SK-N-SH (cell line): Measurements from ENCODE around the gene ACSBG1. TPM values are rescaled to one million over a fixed set of nuclear protein-coding genes. Genes with fewer than 3 reads are reported as not detected.

Source experiments
- CTCF ChIA-PET: fragments of 300-600, 350-600 bp; formaldehyde crosslinking; extraction: SDS; loops from one replicate; lab custom pipeline; 2021; lab: Yijun Ruan, JAX
- POLR2A ChIA-PET: fragments of 350-600 bp; sonication (Branson Sonifier 250); formaldehyde crosslinking; extraction: SDS; loops from one replicate; lab custom pipeline; 2020; ENCODE audit warnings: antibody characterized with exemption, inconsistent platforms; lab: Yijun Ruan, JAX
- DNase-seq: peaks from one replicate; pipeline ENCODE4 v3.0.0; 2012
- H2AFZ ChIP-seq: fragments of 200-600 bp; sonication (generic); 2 replicates; pipeline ENCODE4 v1.8.1; 2016; ENCODE audit warnings: antibody characterized with exemption, mild to moderate bottlenecking, low read depth
- H3F3A ChIP-seq: fragments of 200-600 bp; sonication (generic); replicated peaks from 2 replicates; pipeline ENCODE3; 2016; ENCODE audit warnings: antibody characterized with exemption, mild to moderate bottlenecking; ENCODE audit not compliant: insufficient read depth
- H3K27ac ChIP-seq, 2 experiments: fragments of 200-500 bp in 1 of 2; fragments of 200-600 bp in 1 of 2; sonication (Bioruptor generic) in 1 of 2; sonication (generic), shearing (Covaris generic) in 1 of 2; 2 replicates each; pipeline versions ENCODE4 v1.5.1 to v1.6.1; 2014 to 2016; ENCODE audit warnings: low read depth in 2 of 2, inconsistent platforms in 1 of 2, low read length in 1 of 2, mild to moderate bottlenecking in 1 of 2, mixed read lengths in 1 of 2
- H3K27me3 ChIP-seq: fragments of 200-600 bp; sonication (generic), shearing (Covaris generic); 2 replicates; pipeline ENCODE4 v1.6.1; 2016; ENCODE audit warnings: mixed run types; ENCODE audit not compliant: insufficient read depth
- H3K36me3 ChIP-seq, 2 experiments: fragments of 200-500 bp in 1 of 2; fragments of 200-600 bp in 1 of 2; sonication (Bioruptor generic) in 1 of 2; sonication (generic) in 1 of 2; replicated peaks in 1 of 2; 2 replicates each; pipeline versions ENCODE3 to v1.5.1; 2014 to 2016; ENCODE audit warnings: low read length in 1 of 2, mild to moderate bottlenecking in 1 of 2; ENCODE audit not compliant: insufficient read depth in 2 of 2, control insufficient read depth in 1 of 2
- H3K4me1 ChIP-seq, 2 experiments: fragments of 200-500 bp in 1 of 2; fragments of 200-600 bp in 1 of 2; sonication (Bioruptor generic) in 1 of 2; sonication (generic), shearing (Covaris generic) in 1 of 2; 2 replicates each; pipeline versions ENCODE4 v1.5.1 to v1.6.1; 2014 to 2016; ENCODE audit warnings: low read depth in 1 of 2, low read length in 1 of 2, mixed run types in 1 of 2; ENCODE audit not compliant: insufficient read depth in 2 of 2, control insufficient read depth in 1 of 2
- H3K4me2 ChIP-seq: fragments of 200-600 bp; sonication (generic), shearing (Covaris generic); 2 replicates; pipeline ENCODE4 v1.6.1; 2017; ENCODE audit warnings: mixed run types
- H3K4me3 ChIP-seq, 2 experiments: fragments of 200-500 bp in 1 of 2; fragments of 200-600 bp in 1 of 2; sonication (Bioruptor generic) in 1 of 2; sonication (generic), shearing (Covaris generic) in 1 of 2; 2 replicates each; pipeline versions ENCODE4 v1.5.1 to v1.8.1; 2014 to 2016; ENCODE audit warnings: low read depth in 2 of 2, inconsistent platforms in 1 of 2, low read length in 1 of 2, mild to moderate bottlenecking in 1 of 2, mixed read lengths in 1 of 2, moderate library complexity in 1 of 2
- H3K79me2 ChIP-seq: fragments of 200-600 bp; sonication (generic); 2 replicates; pipeline ENCODE4 v1.8.1; 2017; ENCODE audit warnings: mild to moderate bottlenecking; ENCODE audit not compliant: insufficient read depth
- H3K9ac ChIP-seq: fragments of 200-600 bp; sonication (generic); 2 replicates; pipeline ENCODE4 v1.6.1; 2017; ENCODE audit warnings: mixed run types
- H3K9me2 ChIP-seq: fragments of 200-600 bp; sonication (generic); 2 replicates; pipeline ENCODE4 v1.6.1; 2017; ENCODE audit warnings: mixed run types
- H3K9me3 ChIP-seq: fragments of 200-600 bp; sonication (generic); 2 replicates; pipeline ENCODE4 v1.6.1; 2017; ENCODE audit warnings: mixed run types, mild to moderate bottlenecking, moderate library complexity
- H4K20me1 ChIP-seq: fragments of 200-600 bp; sonication (generic); 2 replicates; pipeline ENCODE4 v1.6.1; 2017; ENCODE audit warnings: mild to moderate bottlenecking, mixed run types; ENCODE audit not compliant: insufficient read depth
- CTCF ChIP-seq: fragments of 200-600 bp; sonication (generic); IDR thresholded peaks from 2 replicates; pipeline ENCODE4 v1.6.1; 2017; ENCODE audit warnings: antibody characterized with exemption, mild to moderate bottlenecking, moderate library complexity
- FOXJ3 ChIP-seq: sonication (generic); formaldehyde crosslinking; IDR thresholded peaks from 2 replicates; pipeline ENCODE4 v1.5.1; 2020; ENCODE audit warnings: mild to moderate bottlenecking, missing genetic modification reagents
- GATA2 ChIP-seq: sonication (generic); formaldehyde crosslinking; IDR thresholded peaks from 2 replicates; pipeline ENCODE4 v1.5.0; 2020; ENCODE audit warnings: mild to moderate bottlenecking, missing genetic modification reagents
- IRF3 ChIP-seq: fragments of 150-350 bp; IDR thresholded peaks from 2 replicates; pipeline ENCODE4 v1.6.1; 2016; ENCODE audit warnings: mild to moderate bottlenecking, low read depth, low read length
- MEF2A ChIP-seq: IDR thresholded peaks from 2 replicates; pipeline ENCODE4 v1.4.0; 2012; ENCODE audit warnings: low read depth, borderline replicate concordance
- NFIC ChIP-seq: IDR thresholded peaks from 2 replicates; pipeline ENCODE4 v1.4.0; 2012; ENCODE audit warnings: borderline replicate concordance
- NRF1 ChIP-seq: IDR thresholded peaks from 2 replicates; pipeline ENCODE4 v1.6.1; 2012; ENCODE audit warnings: low read depth, mild to moderate bottlenecking, low read length
- PBX3 ChIP-seq: IDR thresholded peaks from 2 replicates; pipeline ENCODE4; 2012
- POLR2AphosphoS5 ChIP-seq: IDR thresholded peaks from 2 replicates; pipeline ENCODE4 v1.6.1; 2012; ENCODE audit warnings: low read depth, low read length
- RAD21 ChIP-seq: IDR thresholded peaks from 2 replicates; pipeline ENCODE4 v1.6.1; 2012; ENCODE audit warnings: mild to moderate bottlenecking, low read length
- RCOR1 ChIP-seq: fragments of 150-350 bp; IDR thresholded peaks from 2 replicates; pipeline ENCODE4 v1.6.1; 2017; ENCODE audit warnings: antibody characterized with exemption, low read length
- TAF1 ChIP-seq: IDR thresholded peaks from 2 replicates; pipeline ENCODE4 v1.6.1; 2012; ENCODE audit warnings: low read depth, mild to moderate bottlenecking, low read length, moderate library complexity, borderline replicate concordance
- USF1 ChIP-seq: IDR thresholded peaks from 2 replicates; pipeline ENCODE4 v1.4.0; 2012; ENCODE audit warnings: low read depth, borderline replicate concordance
- USF2 ChIP-seq: fragments of 150-350 bp; IDR thresholded peaks from 2 replicates; pipeline ENCODE4 v1.6.1; 2017; ENCODE audit warnings: antibody characterized with exemption, low read length, low read depth, borderline replicate concordance
- WGBS: methylation state at CpG from one replicate; pipeline ENCODE4 v1.1.6; 2017; ENCODE audit warnings: low lambda C conversion rate; 5-methylcytosine and 5-hydroxymethylcytosine counted together
- polyA plus RNA-seq, 3 experiments: library from polyadenylated mRNA; depleted of rRNA; stranded (reverse); fragments of >200 nt; gene quantifications; 2 replicates each; pipeline ENCODE4 v1.2.3, GENCODE V29; 2012

Gene ACSBG1
- polyA plus RNA-seq, 1 of the 3 experiments (the other 2 are of a cell fraction), result under 0.01 TPM

GRCh38 chr15:78203346-78204225 lies 30.8 kb downstream of the ACSBG1 start:
- Histone ChIP-seq H2AFZ (no peak overlapping the region), H3K36me3 (no peaks in the 10 kb centered on the region), H3K4me3 (no peak overlapping the region), H3K27me3 (0 out of 2 replicates have a peak, but pooled peaks cover 8% of the 10 kb centered on the region), H3K27ac (no peak overlapping the region), H3K9me2 (no peaks in the 10 kb centered on the region), H3K4me2 (no peak overlapping the region), H3F3A (no peaks in the 10 kb centered on the region), H3K4me1 (peaks cover 0 to 7% of the 10 kb centered on the region in 2 experiments; a peak in 2 of 4 replicates), H3K79me2 (no peaks in the 10 kb centered on the region), H4K20me1 (no peaks in the 10 kb centered on the region), H3K9ac (no peak overlapping the region), H3K9me3 (no peaks in the 10 kb centered on the region)
- no peak for DNase-seq
- ChIA-PET CTCF (interaction anchor here (1.0 to 8.2 kb wide), 6 partner anchors 9 to 245 kb away, joined by 3 to 68 read pairs (median 4); no protein-coding TSS in a partner anchor), POLR2A (no interaction called here)
- WGBS, result 72% methylated on average over 9 of the region's 14 CpGs
- TF ChIP-seq PBX3 (no peak), RAD21 (no peak)

GRCh38 chr15:78201281-78202190 lies 32.8 kb downstream of the ACSBG1 start:
- peaks cover 0 to 7% of the 10 kb centered on the region in 2 experiments; a peak in 1 of 4 replicates for H3K4me1 ChIP-seq
- H3K9ac ChIP-seq, result no peak overlapping the region
- H3K4me2 ChIP-seq, result no peak overlapping the region
- 0 out of 2 replicates have a peak, but pooled peaks cover 8% of the 10 kb centered on the region for H3K27me3 ChIP-seq
- peak; percentile 4 for DNase-seq
- no peak overlapping the region for H3K27ac ChIP-seq
- no peak overlapping the region for H2AFZ ChIP-seq
- WGBS, result 57% methylated on average over 9 of the region's 10 CpGs
- H3K36me3 ChIP-seq, result no peaks in the 10 kb centered on the region
- ChIA-PET CTCF (interaction anchor here (0.7 to 1.6 kb wide), 4 partner anchors 25 to 88 kb away, joined by 3 to 4 read pairs (median 4); no protein-coding TSS in a partner anchor), POLR2A (no interaction called here)
- no peaks in the 10 kb centered on the region for H3K9me3 ChIP-seq
- H4K20me1 ChIP-seq, result no peaks in the 10 kb centered on the region
- H3K9me2 ChIP-seq, result no peaks in the 10 kb centered on the region
- no peaks in the 10 kb centered on the region for H3F3A ChIP-seq
- no peaks in the 10 kb centered on the region for H3K79me2 ChIP-seq
- no peak overlapping the region for H3K4me3 ChIP-seq
- no peak for TF ChIP-seq PBX3
- TF ChIP-seq FOXJ3, result no peak
- no peak for TF ChIP-seq USF2
- TF ChIP-seq NFIC, result no peak
- TF ChIP-seq GATA2, result no peak
- TF ChIP-seq USF1, result no peak
- TF ChIP-seq IRF3, result no peak
- TF ChIP-seq MEF2A, result no peak
- no peak for TF ChIP-seq CTCF
- no peak for TF ChIP-seq NRF1
- TF ChIP-seq TAF1, result no peak
- no peak for TF ChIP-seq POLR2AphosphoS5
- TF ChIP-seq RCOR1, result no peak
